BJ (cell line): ENCODE measurements around the gene CYP26A1. TPM values are rescaled to one million over a fixed set of nuclear protein-coding genes. Genes with fewer than 3 reads are reported as not detected.

Source experiments
- CTCF ChIA-PET: fragments of 350-600 bp; formaldehyde crosslinking; extraction: SDS; loops from one replicate; lab custom pipeline; 2021; ENCODE audit warnings: antibody characterized with exemption, inconsistent platforms; lab: Yijun Ruan, JAX
- POLR2A ChIA-PET: fragments of 300-600 bp; sonication (Branson Sonifier 250); formaldehyde crosslinking; extraction: SDS; loops from one replicate; lab custom pipeline; 2021; ENCODE audit warnings: antibody characterized with exemption; lab: Charles Lee
- DNase-seq: peaks from one replicate; pipeline ENCODE4 v3.0.0-alpha.2; 2011; ENCODE audit warnings: low read depth
- H3K27me3 ChIP-seq: 2 replicates; pipeline ENCODE4 v1.6.0; 2011; ENCODE audit warnings: low read length; ENCODE audit not compliant: control insufficient read depth, insufficient read depth
- H3K36me3 ChIP-seq: 2 replicates; pipeline ENCODE4 v1.5.1; 2011; ENCODE audit warnings: low read length; ENCODE audit not compliant: control insufficient read depth, insufficient read depth
- H3K4me3 ChIP-seq: 2 replicates; pipeline ENCODE4 v1.5.1; 2011; ENCODE audit warnings: low read depth, mild to moderate bottlenecking, control low read depth, low read length
- CTCF ChIP-seq: IDR thresholded peaks from 2 replicates; pipeline ENCODE4 v1.5.1; 2011; ENCODE audit warnings: low read depth, mild to moderate bottlenecking, control low read depth, inconsistent platforms, low read length, moderate library complexity; ENCODE audit not compliant: insufficient read depth
- polyA plus RNA-seq: library from polyadenylated mRNA; depleted of rRNA; stranded (reverse); fragments of >200 nt; gene quantifications from 2 replicates; pipeline ENCODE4 v1.2.3, GENCODE V29; 2011

Gene CYP26A1
- polyA plus RNA-seq, 1 experiment, result 0.06 TPM

- CTCF ChIA-PET, result interaction anchor here (0.7 to 8.3 kb wide), 24 partner anchors 9 to 431 kb away, joined by 3 to 73 read pairs (median 5); partner anchors contain the start of gene CYP26C1
- POLR2A ChIA-PET, result no interaction called here
- DNase-seq, result no peak
Observed at GRCh38 chr10:93079663-93080349, 6.1 kb downstream of the CYP26A1 start.

GRCh38 chr10:93080350-93081046 is 6.8 kb downstream of the CYP26A1 start:
- H3K36me3 ChIP-seq, result no peaks in the 10 kb centered on the region
- peak; percentile 86 for TF ChIP-seq CTCF
- DNase-seq, result no peak
- CTCF ChIA-PET, result interaction anchor here (0.6 to 8.3 kb wide), 30 partner anchors 8 to 430 kb away, joined by 3 to 73 read pairs (median 4); partner anchors contain the start of gene CYP26C1
- H3K4me3 ChIP-seq, result no peak overlapping the region
- peaks cover 8% of the 10 kb centered on the region for H3K27me3 ChIP-seq
- POLR2A ChIA-PET, result no interaction called here

More at GRCh38 chr10:93079663-93080349, 6.1 kb downstream of the CYP26A1 start:
- TF ChIP-seq CTCF, result no peak
- H3K36me3 ChIP-seq, result no peaks in the 10 kb centered on the region
- H3K27me3 ChIP-seq, result peaks cover 14% of the 10 kb centered on the region
- H3K4me3 ChIP-seq, result no peak overlapping the region

- ChIA-PET CTCF (interaction anchor here (0.6 to 8.3 kb wide), 20 partner anchors 7 to 429 kb away, joined by 3 to 73 read pairs (median 6); partner anchors contain the start of gene CYP26C1), POLR2A (no interaction called here)
- TF ChIP-seq CTCF, result no peak
Observed at GRCh38 chr10:93081318-93081717, 7.6 kb downstream of the CYP26A1 start.

GRCh38 chr10:93081834-93082233 is 8.1 kb downstream of the CYP26A1 start:
- Histone ChIP-seq H3K27me3 (no peaks in the 10 kb centered on the region; the same call in 1 of the 2 replicates), H3K36me3 (no peaks in the 10 kb centered on the region), H3K4me3 (no peak overlapping the region)
- CTCF ChIA-PET, result interaction anchor here (0.8 to 8.3 kb wide), 12 partner anchors 11 to 429 kb away, joined by 3 to 73 read pairs (median 8); partner anchors contain the start of gene CYP26C1
- DNase-seq, result no peak
- POLR2A ChIA-PET, result no interaction called here
- TF ChIP-seq CTCF, result no peak

More at GRCh38 chr10:93081318-93081717, 7.6 kb downstream of the CYP26A1 start:
- Histone ChIP-seq H3K36me3 (no peaks in the 10 kb centered on the region), H3K4me3 (no peak overlapping the region), H3K27me3 (peaks cover under 1% of the 10 kb centered on the region)
- no peak for DNase-seq
